ENCODE results near the gene ICAM5. TPM values are rescaled to one million over a fixed set of nuclear protein-coding genes. Genes with fewer than 3 reads are reported as not detected.

The ICAM5 gene
- total and polyA plus RNA-seq, 9 of the 15 experiments (the other 6 are each of a cell fraction or from before 2014, with no cell fraction given): 0.10 to 114 (median 13.7) TPM

GRCh38 chr19:10334588-10335351 lies 45.0 kb downstream of the ICAM5 start (continued):
- peak; percentile 38 to 39 (median 38); a peak in 4 of 6 replicates for TF ChIP-seq CTCF (IDR thresholded peaks at IDR 0.05 in 2 of 3, conservative IDR thresholded peaks at IDR 0.05 in 1 of 3; ENCODE audit: insufficient read depth in 2 of 3, low read depth in 1 of 3, low read length in 3 of 3)
- TF ChIP-seq USF1 (CRISPR knock-in tag; IDR thresholded peaks at IDR 0.05): peak; percentile 49
- TF ChIP-seq POLR2AphosphoS5 (IDR thresholded peaks at IDR 0.05; ENCODE audit: control insufficient read depth, insufficient read depth, low read depth, low read length): 0 out of 2 replicates have a peak, but pooled peaks have one; percentile 11
- TF ChIP-seq MYBL2 (IDR thresholded peaks at IDR 0.05; ENCODE audit: low read depth): no peak
- TF ChIP-seq MYBL2 (CRISPR knock-in tag; IDR thresholded peaks at IDR 0.05; ENCODE audit: borderline replicate concordance): no peak
- no peak for TF ChIP-seq CREB1 (IDR thresholded peaks at IDR 0.05)
- TF ChIP-seq CREB1 (CRISPR knock-in tag; IDR thresholded peaks at IDR 0.05): peak; percentile 50; the same call in 1 of the 2 replicates
- TF ChIP-seq CEBPZ (IDR thresholded peaks at IDR 0.05; ENCODE audit: borderline replicate concordance, low read depth, low read length): no peak
- TF ChIP-seq NBN (IDR thresholded peaks at IDR 0.05; ENCODE audit: low read depth): 0 out of 2 replicates have a peak, but pooled peaks have one; percentile 50
- TF ChIP-seq HDGF (IDR thresholded peaks at IDR 0.05): no peak
- TF ChIP-seq NR0B1 (IDR thresholded peaks at IDR 0.05; ENCODE audit: partially characterized antibody): no peak
- TF ChIP-seq ZC3H8 (IDR thresholded peaks at IDR 0.05): no peak
- TF ChIP-seq ZBTB17 (CRISPR knock-in tag; IDR thresholded peaks at IDR 0.05): no peak
- TF ChIP-seq MBD2 (IDR thresholded peaks at IDR 0.05; ENCODE audit: borderline replicate concordance, low read depth): peak; percentile 30; the same call in 1 of the 2 replicates
- no peak for TF ChIP-seq MIER1 (IDR thresholded peaks at IDR 0.05; ENCODE audit: low read depth)
- no peak for TF ChIP-seq ETV6 (IDR thresholded peaks at IDR 0.05; ENCODE audit: borderline replicate concordance in 1 of 2, low read depth in 2 of 2, low read length in 1 of 2)
- peak; percentile 49; the same call in 1 of the 2 replicates for TF ChIP-seq ETV6 (CRISPR knock-in tag; IDR thresholded peaks at IDR 0.05; ENCODE audit: borderline replicate concordance)
- no peak for TF ChIP-seq CBX8 (IDR thresholded peaks at IDR 0.05; ENCODE audit: borderline replicate concordance, extremely low read depth, low read depth, low read length, poor library complexity, severe bottlenecking)
- no peak for TF ChIP-seq ZNF717 (CRISPR knock-in tag; IDR thresholded peaks at IDR 0.05)
- peak; percentile 53 for TF ChIP-seq HMGN3 (IDR thresholded peaks at IDR 0.05; ENCODE audit: borderline replicate concordance, extremely low read depth, insufficient read length, low read depth, low read length)

Measured in K562 (cell line).